ENCODE results near the gene TMEM123. TPM values are rescaled to one million over a fixed set of nuclear protein-coding genes. Genes with fewer than 3 reads are reported as not detected.

TMEM123 gene
- total and polyA plus RNA-seq, 2 of the 8 experiments (the other 6 are each of a cell fraction or from before 2014, with no cell fraction given), result 75.5 to 80.1 TPM

DNA sequence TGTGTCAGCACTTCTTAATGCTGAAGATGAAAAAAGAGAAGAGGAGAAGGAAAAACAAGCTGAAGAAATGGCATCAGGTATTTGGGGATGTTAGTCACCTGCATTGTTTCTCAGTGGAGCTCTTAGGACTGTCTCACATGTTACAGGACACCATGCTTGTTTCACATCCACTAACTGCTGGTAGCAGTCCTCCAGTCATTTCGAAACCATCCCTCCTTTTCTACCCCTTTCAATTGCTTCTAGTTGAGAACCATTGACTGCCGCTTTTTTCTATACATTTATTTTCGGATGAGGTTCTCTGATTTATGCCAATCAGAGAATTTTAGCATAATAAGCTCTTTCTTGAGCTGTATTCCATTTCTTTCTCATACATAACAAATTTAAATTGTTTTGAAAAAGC is 84.1 kb downstream of the TMEM123 start:
- CTCF ChIA-PET (ENCODE audit: partially characterized antibody), result interaction anchor here (0.6 to 1.2 kb wide), 3 partner anchors 17 to 150 kb away, joined by 3 to 4 read pairs (median 3); no protein-coding TSS in a partner anchor
- Histone ChIP-seq H3K4me3 (ENCODE audit: extremely low read depth in 1 of 4, insufficient read depth in 2 of 4, low read depth in 3 of 4, low read length in 4 of 4) (no peak overlapping the region), H3K9ac (replicated peaks in 1 of 4; ENCODE audit: extremely low read depth in 1 of 4, low read depth in 3 of 4, low read length in 3 of 4) (no peak overlapping the region), H2BK5ac (ENCODE audit: low read depth, low read length) (no peak overlapping the region), H2BK20ac (ENCODE audit: low read length) (no peak overlapping the region), H3K79me1 (ENCODE audit: low read depth, low read length) (no peaks in the 10 kb centered on the region), H3K79me2 (ENCODE audit: control insufficient read depth in 1 of 2, insufficient read depth in 2 of 2, low read length in 2 of 2) (no peaks in the 10 kb centered on the region), H3K27me3 (replicated peaks in 1 of 4; ENCODE audit: control insufficient read depth in 3 of 4, extremely low read depth in 1 of 4, insufficient read depth in 3 of 4, low read length in 3 of 4) (no peaks in the 10 kb centered on the region), H2AFZ (ENCODE audit: low read length) (no peak overlapping the region), H3K56ac (replicated peaks; ENCODE audit: insufficient read length, low read depth, low read length) (no peak overlapping the region), H2AK5ac (ENCODE audit: low read depth, low read length) (no peak overlapping the region), H3K23ac (ENCODE audit: insufficient read length) (no peak overlapping the region), H3K27ac (ENCODE audit: low read depth, low read length) (no peak overlapping the region), H2BK120ac (replicated peaks; ENCODE audit: low read depth, low read length) (no peak overlapping the region), H3K23me2 (ENCODE audit: low read depth, low read length) (no peaks in the 10 kb centered on the region), H4K20me1 (replicated peaks in 1 of 2; ENCODE audit: control insufficient read depth in 1 of 2, insufficient read depth in 2 of 2, low read length in 2 of 2) (no peaks in the 10 kb centered on the region), H3K36me3 (ENCODE audit: control insufficient read depth in 2 of 4, insufficient read depth in 4 of 4, low read length in 3 of 4) (peaks cover 0 to 25% (median 10%) of the 10 kb centered on the region in 4 experiments; a peak in 7 of 8 replicates), H3K4me2 (ENCODE audit: insufficient read depth in 1 of 2, low read depth in 2 of 2, low read length in 2 of 2) (no peak overlapping the region), H3K14ac (ENCODE audit: insufficient read length) (no peak overlapping the region), H3K4me1 (replicated peaks in 1 of 4; ENCODE audit: control insufficient read depth in 3 of 4, insufficient read depth in 4 of 4, low read length in 3 of 4) (no peaks in the 10 kb centered on the region), H2BK12ac (ENCODE audit: low read depth, low read length) (no peak overlapping the region), H3K4ac (replicated peaks; ENCODE audit: insufficient read length, low read depth, low read length) (no peak overlapping the region), H4K91ac (replicated peaks; ENCODE audit: insufficient read length, low read length) (no peak overlapping the region), H4K8ac (ENCODE audit: extremely low read depth, insufficient read depth, low read length) (no peak overlapping the region), H3K9me3 (ENCODE audit: insufficient read depth in 2 of 2, low read depth in 1 of 2, low read length in 1 of 2) (no peaks in the 10 kb centered on the region), H4K5ac (ENCODE audit: insufficient read length, low read depth, low read length) (no peak overlapping the region), H2BK15ac (ENCODE audit: low read length) (no peak overlapping the region), H3K18ac (ENCODE audit: extremely low read depth, low read length) (no peak overlapping the region)
- POLR2A ChIA-PET (ENCODE audit: partially characterized antibody), result no interaction called here
- FAIRE-seq, result no peak
- 88% methylated on average over 3 of the region's 3 CpGs; no CpG with 5 or more reads in 1 of the 2 experiments for WGBS, 2 experiments (ENCODE audit: extremely low coverage in 1 of 2, insufficient coverage in 1 of 2, insufficient read length in 1 of 2, insufficient replicate concordance in 2 of 2, low coverage in 1 of 2, low lambda C conversion rate in 2 of 2, missing lambda C conversion rate in 1 of 2)
- TF ChIP-seq SIX5 (IDR thresholded peaks at IDR 0.05; ENCODE audit: low read depth, low read length), result no peak
- TF ChIP-seq CBX5 (IDR thresholded peaks at IDR 0.05; ENCODE audit: low read depth, low read length), result no peak
- TF ChIP-seq GTF2F1 (IDR thresholded peaks at IDR 0.05; ENCODE audit: borderline replicate concordance, low read depth, low read length), result no peak
- no peak for TF ChIP-seq GABPA (IDR thresholded peaks at IDR 0.05; ENCODE audit: borderline replicate concordance, insufficient read depth, low read length)
- TF ChIP-seq, protein P1, sequence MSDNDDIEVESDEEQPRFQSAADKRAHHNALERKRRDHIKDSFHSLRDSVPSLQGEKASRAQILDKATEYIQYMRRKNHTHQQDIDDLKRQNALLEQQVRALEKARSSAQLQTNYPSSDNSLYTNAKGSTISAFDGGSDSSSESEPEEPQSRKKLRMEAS (IDR thresholded peaks at IDR 0.05), result no peak
- TF ChIP-seq ASH2L (IDR thresholded peaks at IDR 0.05; ENCODE audit: low read length), result no peak
- TF ChIP-seq TAF1 (IDR thresholded peaks at IDR 0.05; ENCODE audit: low read depth, low read length), result no peak
- no peak for TF ChIP-seq KDM5A (IDR thresholded peaks at IDR 0.05; ENCODE audit: low read length)
- TF ChIP-seq, protein P2, sequence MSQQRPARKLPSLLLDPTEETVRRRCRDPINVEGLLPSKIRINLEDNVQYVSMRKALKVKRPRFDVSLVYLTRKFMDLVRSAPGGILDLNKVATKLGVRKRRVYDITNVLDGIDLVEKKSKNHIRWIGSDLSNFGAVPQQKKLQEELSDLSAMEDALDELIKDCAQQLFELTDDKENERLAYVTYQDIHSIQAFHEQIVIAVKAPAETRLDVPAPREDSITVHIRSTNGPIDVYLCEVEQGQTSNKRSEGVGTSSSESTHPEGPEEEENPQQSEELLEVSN (IDR thresholded peaks at IDR 0.05), result no peak
- TF ChIP-seq, protein P3, sequence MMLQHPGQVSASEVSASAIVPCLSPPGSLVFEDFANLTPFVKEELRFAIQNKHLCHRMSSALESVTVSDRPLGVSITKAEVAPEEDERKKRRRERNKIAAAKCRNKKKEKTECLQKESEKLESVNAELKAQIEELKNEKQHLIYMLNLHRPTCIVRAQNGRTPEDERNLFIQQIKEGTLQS (IDR thresholded peaks at IDR 0.05; ENCODE audit: insufficient read depth, low read depth, low read length), result no peak
- DNase-seq (ENCODE audit: low read depth in 1 of 2, low spot score in 2 of 2), result no peak
